ENCODE data around the gene ATP8A2. TPM values are rescaled to one million over a fixed set of nuclear protein-coding genes. Genes with fewer than 3 reads are reported as not detected.
"Not testable (repeated sequence)": the region's sequence is repeated elsewhere in the genome, so short reads cannot be mapped to it uniquely, and the experiment has no call there.

The ATP8A2 gene
- total RNA-seq, 2 donors from 2014 or later, result 0.67 to 0.74 TPM

DNA sequence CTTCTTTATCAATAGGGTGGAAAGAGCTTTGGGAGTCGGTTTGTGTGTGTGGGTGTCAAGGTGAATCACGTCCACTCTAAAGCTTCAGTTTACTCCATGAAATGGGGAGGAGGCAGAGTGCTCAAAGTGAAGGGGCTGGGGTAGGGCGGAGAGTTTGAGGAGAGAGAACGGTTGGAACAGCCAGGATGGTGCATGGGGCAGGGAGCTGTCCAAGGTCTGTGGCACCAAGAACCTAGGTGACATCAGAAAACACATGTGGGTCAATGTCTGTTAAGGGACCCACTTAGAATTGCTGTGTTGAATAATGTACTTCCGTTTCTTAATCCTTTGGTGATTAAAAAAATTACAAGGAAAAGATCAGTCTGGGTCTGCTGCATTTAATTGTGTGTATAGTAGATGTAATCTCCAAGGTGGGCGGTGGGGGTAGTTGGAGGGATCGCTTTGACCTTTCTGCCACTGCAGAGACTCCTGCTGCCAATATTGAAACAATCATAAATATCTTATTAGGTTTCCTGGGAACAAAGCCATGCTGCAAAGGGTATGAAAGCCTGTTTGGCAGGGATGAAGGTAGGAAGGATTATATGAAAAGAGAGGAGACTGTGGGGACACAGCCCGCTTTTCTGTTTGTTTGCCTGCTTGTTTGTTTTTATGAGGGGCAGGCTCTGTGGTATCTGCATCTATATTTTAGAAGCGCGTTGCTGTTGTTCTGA, 122.3 kb downstream of the ATP8A2 start:
- H3K27me3 Mint-ChIP-seq (ENCODE audit: low read depth), result peaks cover 21% of the 10 kb centered on the region

GRCh38 chr13:25494698-25495411, 123.1 kb downstream of the ATP8A2 start:
- H3K9me3 Mint-ChIP-seq, result no peaks in the 10 kb centered on the region
- no peaks in the 10 kb centered on the region for H3K36me3 Mint-ChIP-seq (ENCODE audit: insufficient read depth in 2 of 2)
- no peak overlapping the region for H3K27ac Mint-ChIP-seq
- ATAC-seq (replicated peaks in 1 of 2) (no peak), DNase-seq (no peak)
- no peaks in the 10 kb centered on the region for H3K4me1 Mint-ChIP-seq (ENCODE audit: low read depth)
- H3K4me3 Mint-ChIP-seq, result no peak overlapping the region
- peaks cover 19% of the 10 kb centered on the region for H3K27me3 Mint-ChIP-seq (ENCODE audit: low read depth)

More for the DNA sequence above, 122.3 kb downstream of the ATP8A2 start:
- H3K9me3 Mint-ChIP-seq, result no peaks in the 10 kb centered on the region
- DNase-seq (no peak), ATAC-seq (replicated peaks in 1 of 2) (no peak)
- H3K27ac Mint-ChIP-seq, result no peak overlapping the region
- H3K36me3 Mint-ChIP-seq (ENCODE audit: insufficient read depth in 2 of 2), result no peaks in the 10 kb centered on the region
- no peak overlapping the region for H3K4me3 Mint-ChIP-seq
- no peaks in the 10 kb centered on the region for H3K4me1 Mint-ChIP-seq (ENCODE audit: low read depth)

- Mint-ChIP-seq H3K4me1 (ENCODE audit: low read depth) (no peaks in the 10 kb centered on the region), H3K4me3 (no peak overlapping the region), H3K27me3 (ENCODE audit: low read depth) (peaks cover 20% of the 10 kb centered on the region), H3K9me3 (no peaks in the 10 kb centered on the region), H3K27ac (no peak overlapping the region), H3K36me3 (ENCODE audit: insufficient read depth in 2 of 2) (no peaks in the 10 kb centered on the region)
- DNase-seq, result no peak
- ATAC-seq (replicated peaks in 1 of 2), result no peak
Observed at GRCh38 chr13:25501231-25501630, 129.5 kb downstream of the ATP8A2 start.

GRCh38 chr13:25502031-25502430, 130.3 kb downstream of the ATP8A2 start:
- no peaks in the 10 kb centered on the region for H3K4me1 Mint-ChIP-seq (ENCODE audit: low read depth)
- DNase-seq (no peak), ATAC-seq (replicated peaks in 1 of 2) (no peak)
- no peak overlapping the region for H3K4me3 Mint-ChIP-seq
- H3K36me3 Mint-ChIP-seq (ENCODE audit: insufficient read depth in 2 of 2), result no peaks in the 10 kb centered on the region
- H3K9me3 Mint-ChIP-seq, result no peaks in the 10 kb centered on the region
- peaks cover 20% of the 10 kb centered on the region for H3K27me3 Mint-ChIP-seq (ENCODE audit: low read depth)
- no peak overlapping the region for H3K27ac Mint-ChIP-seq

GRCh38 chr13:25502551-25502950, 130.8 kb downstream of the ATP8A2 start:
- Mint-ChIP-seq H3K9me3 (no peaks in the 10 kb centered on the region), H3K27me3 (ENCODE audit: low read depth) (peaks cover 20% of the 10 kb centered on the region), H3K36me3 (ENCODE audit: insufficient read depth in 2 of 2) (no peaks in the 10 kb centered on the region), H3K4me1 (ENCODE audit: low read depth) (no peaks in the 10 kb centered on the region), H3K4me3 (no peak overlapping the region), H3K27ac (no peak overlapping the region)
- ATAC-seq (replicated peaks in 1 of 2) (no peak), DNase-seq (no peak)

GRCh38 chr13:25503856-25504255, 132.1 kb downstream of the ATP8A2 start:
- H3K36me3 Mint-ChIP-seq (ENCODE audit: insufficient read depth in 2 of 2), result no peaks in the 10 kb centered on the region
- H3K9me3 Mint-ChIP-seq, result no peaks in the 10 kb centered on the region
- no peak for DNase-seq
- peaks cover 20% of the 10 kb centered on the region for H3K27me3 Mint-ChIP-seq (ENCODE audit: low read depth)
- no peak overlapping the region for H3K4me3 Mint-ChIP-seq
- no peaks in the 10 kb centered on the region for H3K4me1 Mint-ChIP-seq (ENCODE audit: low read depth)
- no peak for ATAC-seq (replicated peaks in 1 of 2)
- no peak overlapping the region for H3K27ac Mint-ChIP-seq

GRCh38 chr13:25507841-25508240, 136.1 kb downstream of the ATP8A2 start:
- no peak for DNase-seq
- Mint-ChIP-seq H3K36me3 (ENCODE audit: insufficient read depth in 2 of 2) (peaks cover 0 to 5% of the 10 kb centered on the region in 2 donors), H3K4me3 (no peak overlapping the region), H3K27me3 (ENCODE audit: low read depth) (no peaks in the 10 kb centered on the region), H3K9me3 (peaks cover 0 to 6% of the 10 kb centered on the region in 2 donors), H3K4me1 (ENCODE audit: low read depth) (no peaks in the 10 kb centered on the region), H3K27ac (no peak overlapping the region)
- no peak for ATAC-seq (replicated peaks in 1 of 2)

DNA sequence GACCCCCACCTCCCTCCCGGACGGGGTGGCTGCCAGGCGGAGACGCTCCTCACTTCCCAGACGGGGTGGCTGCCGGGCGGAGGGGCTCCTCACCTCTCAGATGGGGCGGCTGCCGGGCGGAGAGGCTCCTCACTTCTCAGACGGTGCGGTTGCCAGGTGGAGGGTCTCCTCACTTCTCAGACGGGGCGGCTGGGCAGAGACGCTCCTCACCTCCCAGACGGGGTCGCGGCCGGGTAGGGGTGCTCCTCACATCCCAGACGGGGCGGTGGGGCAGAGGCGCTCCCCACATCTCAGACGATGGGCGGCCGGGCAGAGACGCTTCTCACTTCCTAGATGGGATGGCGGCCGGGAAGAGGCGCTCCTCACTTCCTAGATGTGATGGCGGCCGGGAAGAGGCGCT, 141.3 kb downstream of the ATP8A2 start:
- not testable (repeated sequence) for H3K9me3 Mint-ChIP-seq; H3K36me3 Mint-ChIP-seq (ENCODE audit: insufficient read depth in 2 of 2); DNase-seq; H3K27ac Mint-ChIP-seq; H3K4me3 Mint-ChIP-seq; ATAC-seq (replicated peaks in 1 of 2); H3K4me1 Mint-ChIP-seq (ENCODE audit: low read depth); H3K27me3 Mint-ChIP-seq (ENCODE audit: low read depth)

- DNase-seq (no peak), ATAC-seq (replicated peaks in 1 of 2) (no peak)
- no peak overlapping the region for H3K4me3 Mint-ChIP-seq
- H3K36me3 Mint-ChIP-seq (ENCODE audit: insufficient read depth in 2 of 2), result peaks cover 0 to 2% of the 10 kb centered on the region in 2 donors
- H3K27me3 Mint-ChIP-seq (ENCODE audit: low read depth), result no peaks in the 10 kb centered on the region
- H3K4me1 Mint-ChIP-seq (ENCODE audit: low read depth), result no peaks in the 10 kb centered on the region
- no peak overlapping the region for H3K27ac Mint-ChIP-seq
- H3K9me3 Mint-ChIP-seq, result peaks cover 2 to 3% of the 10 kb centered on the region in 2 donors
Observed at GRCh38 chr13:25518441-25518840, 146.7 kb downstream of the ATP8A2 start.

- peaks cover 7 to 16% of the 10 kb centered on the region in 2 donors for H3K9me3 Mint-ChIP-seq
- peaks cover 6 to 11% of the 10 kb centered on the region in 2 donors for H3K36me3 Mint-ChIP-seq (ENCODE audit: insufficient read depth in 2 of 2)
- ATAC-seq (replicated peaks in 1 of 2) (no peak), DNase-seq (no peak)
- no peaks in the 10 kb centered on the region for H3K4me1 Mint-ChIP-seq (ENCODE audit: low read depth)
- peaks cover 20% of the 10 kb centered on the region for H3K27me3 Mint-ChIP-seq (ENCODE audit: low read depth)
- H3K27ac Mint-ChIP-seq, result no peak overlapping the region
- H3K4me3 Mint-ChIP-seq, result no peak overlapping the region
Observed at GRCh38 chr13:25525884-25526283, 154.1 kb downstream of the ATP8A2 start.

DNA sequence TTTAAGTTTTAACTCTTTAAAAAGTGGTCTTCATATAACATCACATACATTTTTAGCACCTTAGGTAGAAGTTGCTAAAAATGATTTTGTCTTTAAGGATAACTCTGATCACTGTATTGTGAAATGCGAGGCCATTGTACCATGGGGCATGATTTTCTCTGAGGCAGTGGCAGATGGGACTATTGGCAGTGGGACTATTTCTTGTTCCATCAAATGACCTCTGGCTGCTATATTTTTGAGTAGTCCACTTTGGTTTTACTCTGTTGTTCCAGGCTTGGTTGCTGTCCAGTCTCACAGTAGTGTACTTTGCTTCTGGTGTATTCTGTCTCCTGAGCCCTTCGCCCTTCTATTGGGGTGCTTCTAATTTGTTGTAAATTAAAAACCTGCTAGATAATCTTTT, 156.5 kb downstream of the ATP8A2 start:
- Mint-ChIP-seq H3K4me3 (no peak overlapping the region), H3K9me3 (peaks cover 7 to 16% of the 10 kb centered on the region in 2 donors), H3K36me3 (ENCODE audit: insufficient read depth in 2 of 2) (peaks cover 6 to 11% of the 10 kb centered on the region in 2 donors), H3K4me1 (ENCODE audit: low read depth) (no peaks in the 10 kb centered on the region), H3K27me3 (ENCODE audit: low read depth) (peaks cover 20% of the 10 kb centered on the region), H3K27ac (no peak overlapping the region)
- DNase-seq (no peak), ATAC-seq (replicated peaks in 1 of 2) (no peak)

DNA sequence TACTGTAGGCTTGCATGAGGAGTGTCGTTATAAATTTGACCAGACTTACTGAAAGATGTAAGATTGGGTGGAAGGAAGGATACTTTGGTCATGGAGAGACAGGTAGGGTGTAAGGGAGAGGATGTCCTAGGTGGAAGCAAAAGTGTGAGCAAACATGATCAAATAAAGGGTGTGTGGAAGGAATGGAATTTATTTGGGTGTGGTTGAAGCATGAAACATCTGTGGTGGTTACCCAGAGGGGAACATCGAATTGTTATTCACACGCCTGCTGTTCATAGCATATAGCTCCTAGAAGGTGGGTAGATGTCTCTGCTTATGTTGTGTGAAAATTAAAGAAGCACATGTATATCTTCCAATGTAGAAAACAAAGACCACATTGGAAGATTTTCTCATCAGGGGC, 157.7 kb downstream of the ATP8A2 start:
- Mint-ChIP-seq H3K4me3 (no peak overlapping the region), H3K27ac (no peak overlapping the region), H3K36me3 (ENCODE audit: insufficient read depth in 2 of 2) (peaks cover 6 to 11% of the 10 kb centered on the region in 2 donors), H3K4me1 (ENCODE audit: low read depth) (no peaks in the 10 kb centered on the region), H3K9me3 (peaks cover 7 to 16% of the 10 kb centered on the region in 2 donors), H3K27me3 (ENCODE audit: low read depth) (peaks cover 23% of the 10 kb centered on the region)
- ATAC-seq (replicated peaks in 1 of 2) (no peak), DNase-seq (no peak)

- no peak overlapping the region for H3K27ac Mint-ChIP-seq
- H3K9me3 Mint-ChIP-seq, result no peaks in the 10 kb centered on the region
- H3K27me3 Mint-ChIP-seq (ENCODE audit: low read depth), result peaks cover 49% of the 10 kb centered on the region
- H3K4me1 Mint-ChIP-seq (ENCODE audit: low read depth), result no peaks in the 10 kb centered on the region
- ATAC-seq (replicated peaks in 1 of 2) (no peak), DNase-seq (no peak)
- no peaks in the 10 kb centered on the region for H3K36me3 Mint-ChIP-seq (ENCODE audit: insufficient read depth in 2 of 2)
- H3K4me3 Mint-ChIP-seq, result no peak overlapping the region
Observed at GRCh38 chr13:25538276-25538675, 166.5 kb downstream of the ATP8A2 start.
